ENCODE data around the gene TMEM107.
"Not testable (repeated sequence)": the region's sequence is repeated elsewhere in the genome, so short reads cannot be mapped to it uniquely, and the experiment has no call there.

TMEM107 gene

GRCh38 chr17:8189041-8189710, 13.0 kb upstream of the TMEM107 start:
- peak; percentile 31 for DNase-seq

GRCh38 chr17:8188263-8188839, 12.2 kb upstream of the TMEM107 start:
- DNase-seq: no peak

DNA sequence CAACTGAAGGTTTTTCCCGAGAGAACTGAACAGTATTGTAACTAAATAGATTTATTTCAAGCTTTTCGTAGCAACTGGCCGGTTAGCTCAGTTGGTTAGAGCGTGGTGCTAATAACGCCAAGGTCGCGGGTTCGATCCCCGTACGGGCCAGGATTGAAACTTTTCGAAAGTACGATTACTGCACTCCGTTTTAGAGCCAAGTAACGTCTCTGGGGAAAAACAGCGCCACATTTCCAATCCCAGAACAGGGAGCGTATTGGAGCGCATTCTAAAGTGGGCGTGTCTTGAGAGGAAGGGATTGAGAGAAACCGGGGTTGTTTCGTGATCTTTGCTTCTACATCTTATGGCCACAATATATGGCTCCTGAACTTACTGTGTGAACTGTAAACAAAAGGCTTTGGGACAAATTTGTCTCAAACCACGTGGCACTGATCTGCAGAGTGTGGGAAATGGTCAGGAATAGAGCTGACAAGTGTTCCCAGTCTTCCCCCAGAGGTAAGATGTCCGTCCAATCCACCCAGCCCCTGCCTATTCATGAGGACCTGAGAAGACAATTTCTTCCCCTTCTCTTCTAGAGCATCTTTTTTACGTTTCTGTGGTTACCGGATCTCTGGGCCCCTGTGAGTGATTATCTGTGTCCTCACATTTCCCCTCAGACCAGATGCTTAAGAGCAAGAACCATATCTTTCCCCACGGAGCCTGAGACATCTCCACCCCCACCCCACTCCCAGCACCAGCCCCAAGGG, 11.5 kb upstream of the TMEM107 start:
- DNase-seq: peak; percentile 83

DNA sequence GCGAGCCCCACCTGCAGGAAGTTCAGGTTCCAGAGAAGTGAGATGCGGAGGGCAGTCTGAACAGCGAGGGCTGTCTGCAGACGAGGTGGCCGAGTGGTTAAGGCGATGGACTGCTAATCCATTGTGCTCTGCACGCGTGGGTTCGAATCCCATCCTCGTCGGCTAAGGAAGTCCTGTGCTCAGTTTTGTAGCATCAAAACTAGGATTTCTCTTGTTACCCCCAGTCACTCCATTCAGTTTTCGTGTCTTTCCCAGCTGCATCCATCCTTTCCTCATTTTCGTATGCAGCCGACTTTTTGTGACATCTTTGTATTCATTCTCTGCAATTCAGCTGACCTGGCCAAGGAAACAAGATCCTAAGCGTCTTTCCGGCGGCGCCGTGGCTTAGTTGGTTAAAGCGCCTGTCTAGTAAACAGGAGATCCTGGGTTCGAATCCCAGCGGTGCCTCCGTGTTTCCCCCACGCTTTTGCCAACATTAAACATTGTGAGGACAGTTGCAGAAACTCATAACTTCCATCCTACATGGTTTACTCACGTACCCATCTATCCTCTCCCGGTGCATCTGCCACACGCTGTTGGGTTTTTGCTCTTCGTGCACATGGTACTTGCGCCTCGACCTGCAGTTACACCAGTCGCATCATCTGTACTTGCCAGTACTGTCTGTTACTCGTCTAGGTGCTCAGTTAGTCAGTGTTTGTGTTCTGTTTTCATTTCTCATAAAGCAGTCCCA, 10.8 kb upstream of the TMEM107 start:
- peak; percentile 86 for DNase-seq

GRCh38 chr17:8186446-8186786, 10.2 kb upstream of the TMEM107 start:
- DNase-seq: no peak

GRCh38 chr17:8185582-8186445, 9.6 kb upstream of the TMEM107 start:
- DNase-seq: peak; percentile 76

DNA sequence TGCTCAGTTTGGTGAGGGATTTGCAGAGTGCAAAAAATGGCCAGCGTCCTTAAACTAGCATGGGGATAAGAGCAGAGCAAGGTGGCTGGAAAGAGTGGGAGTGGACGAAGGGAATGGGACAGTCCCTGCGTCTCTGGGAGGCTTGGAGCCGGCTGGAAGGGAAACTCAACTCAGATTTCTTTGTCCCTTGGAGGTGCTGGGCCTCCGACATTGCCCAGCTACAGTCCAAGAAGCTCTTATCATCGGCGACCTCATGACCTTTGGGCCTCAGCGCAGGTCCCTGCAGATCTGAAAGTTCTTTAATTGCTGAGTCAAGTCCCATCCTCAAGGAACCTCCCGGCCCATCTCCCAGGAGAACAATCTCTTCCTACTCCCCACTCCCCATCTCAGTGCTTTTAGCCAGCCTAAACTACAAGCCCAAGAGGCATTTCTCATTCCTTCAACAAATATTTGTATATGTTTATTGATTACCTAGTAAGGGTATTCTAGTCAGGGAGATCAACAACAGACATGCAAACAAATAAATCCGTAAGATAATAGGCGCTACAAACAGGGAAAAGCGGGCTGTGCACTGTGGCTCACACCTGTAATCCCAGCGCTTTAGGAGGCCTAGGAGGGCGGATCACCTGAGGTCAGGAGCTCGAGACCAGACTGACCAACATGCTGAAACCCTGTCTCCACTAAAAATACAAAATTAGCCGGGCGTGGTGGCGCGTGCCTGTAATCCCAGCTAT, 985 bp upstream of the TMEM107 start:
- DNase-seq: no peak

- no peak for DNase-seq
Observed at GRCh38 chr17:8175795-8176196, 384 bp downstream of the TMEM107 start.

- no peak for DNase-seq
Observed at GRCh38 chr17:8173871-8174322, 2.3 kb downstream of the TMEM107 start.

DNA sequence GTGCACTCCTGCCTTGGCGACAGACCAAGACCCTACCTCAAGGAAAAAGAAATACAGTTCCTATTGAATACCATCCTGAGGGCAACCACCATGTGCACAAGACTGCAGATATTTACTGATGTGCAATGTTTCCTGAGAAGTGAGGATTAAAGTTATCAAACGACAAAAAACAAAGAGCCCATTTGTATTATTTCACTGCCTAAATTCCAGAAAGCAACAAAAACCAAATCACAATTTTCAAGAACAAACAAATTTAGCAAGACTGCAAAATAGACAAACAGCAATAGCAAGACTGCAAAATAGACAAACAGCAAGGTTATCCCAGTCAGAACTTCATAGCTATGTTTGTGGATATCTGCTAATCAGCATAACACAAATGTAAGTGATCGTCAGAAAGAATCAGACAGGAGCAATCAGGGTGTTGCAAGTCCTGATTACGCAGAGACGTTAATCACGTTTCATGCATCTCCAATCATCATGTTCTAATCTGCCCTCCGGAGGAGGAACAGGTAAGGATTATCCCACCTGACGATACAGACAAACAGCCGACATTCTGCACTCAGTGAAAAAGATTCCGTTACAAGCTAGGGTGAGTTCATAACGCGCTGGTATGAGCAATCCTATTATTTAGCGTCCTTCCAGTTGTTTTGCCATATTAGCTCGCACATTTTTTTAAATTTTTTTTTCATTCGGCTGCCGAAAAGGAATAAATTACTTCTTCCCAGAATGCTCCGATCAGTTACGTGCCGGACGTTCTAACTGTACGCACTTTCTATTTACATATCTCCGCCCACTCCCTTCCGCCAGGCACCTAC, 2.9 kb downstream of the TMEM107 start:
- peak; percentile 83 for DNase-seq

GRCh38 chr17:8170186-8170585, 6.0 kb downstream of the TMEM107 start:
- DNase-seq: not testable (repeated sequence)

- no peak for DNase-seq
Observed at GRCh38 chr17:8167526-8167925, 8.7 kb downstream of the TMEM107 start.

DNA sequence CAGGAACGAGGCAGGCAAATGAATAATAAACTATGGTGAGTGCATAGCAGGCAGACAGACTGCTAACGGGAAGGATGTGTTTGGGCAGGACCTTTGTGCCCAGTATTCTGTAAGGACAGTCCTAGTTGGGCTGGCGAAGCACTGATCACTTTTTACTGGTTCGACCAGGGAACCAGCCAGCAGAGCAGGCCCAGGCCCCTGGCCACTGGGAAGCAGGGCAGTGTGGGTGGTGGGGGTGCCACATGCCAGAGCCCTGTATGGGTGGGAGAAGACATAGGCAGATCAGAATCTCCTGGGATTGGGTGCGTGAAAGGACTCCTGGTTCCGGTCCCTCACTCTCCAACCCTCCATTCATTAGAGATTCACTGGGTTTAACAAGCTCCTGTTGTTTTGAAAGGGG, 9.4 kb downstream of the TMEM107 start:
- DNase-seq: no peak

- DNase-seq: no peak
Observed at GRCh38 chr17:8164815-8165131, 11.4 kb downstream of the TMEM107 start.

- DNase-seq: peak; percentile 68
Observed at GRCh38 chr17:8163978-8164814, 12.0 kb downstream of the TMEM107 start.

DNA sequence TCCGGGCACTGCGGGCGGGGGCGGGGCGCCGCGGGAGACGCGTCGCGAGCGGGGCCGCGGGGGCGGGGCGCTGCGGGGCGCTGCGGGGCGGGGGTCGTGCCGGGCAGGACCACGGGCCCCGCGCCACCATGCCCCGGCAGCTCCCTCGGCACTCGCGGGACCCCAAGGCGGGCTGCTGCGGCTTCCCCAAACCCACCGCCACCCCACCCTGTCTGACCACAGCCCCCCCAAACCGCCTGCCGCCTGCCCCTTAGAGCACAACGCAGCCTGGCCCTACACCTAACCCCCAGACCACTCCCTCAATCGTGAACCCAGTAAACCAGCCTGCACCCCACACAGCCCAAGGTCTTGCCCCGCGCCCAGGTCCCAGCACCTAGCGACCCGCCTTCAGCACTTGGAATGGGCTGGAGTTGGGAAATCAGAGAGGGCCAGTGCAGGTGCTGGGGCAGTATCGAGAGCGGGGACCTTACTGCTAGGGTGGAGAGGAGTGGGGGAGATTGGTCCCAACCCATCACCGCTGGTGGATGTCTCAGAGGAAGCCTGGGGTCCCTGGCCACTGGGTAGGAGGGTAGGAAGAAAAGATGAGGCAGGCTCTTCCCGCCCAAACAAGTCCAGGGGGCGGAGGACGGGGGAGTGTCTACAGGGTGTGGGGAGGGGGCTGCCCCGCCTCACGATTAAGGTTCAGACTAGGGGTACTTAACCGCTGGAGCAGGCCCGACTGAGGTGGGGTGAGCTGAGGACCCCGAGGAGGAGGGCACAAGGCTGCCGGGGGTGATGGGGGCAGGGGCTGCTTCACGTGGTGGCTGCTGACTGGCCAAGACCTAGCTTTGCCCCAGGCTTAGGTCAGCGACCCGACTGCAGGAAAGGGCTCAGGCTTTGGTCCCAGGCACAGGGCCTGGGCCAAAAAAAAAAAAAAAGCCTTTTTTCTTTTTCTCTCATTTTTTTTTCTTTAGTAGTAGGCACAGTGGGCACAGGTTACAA, 12.9 kb downstream of the TMEM107 start:
- DNase-seq: no peak

DNA sequence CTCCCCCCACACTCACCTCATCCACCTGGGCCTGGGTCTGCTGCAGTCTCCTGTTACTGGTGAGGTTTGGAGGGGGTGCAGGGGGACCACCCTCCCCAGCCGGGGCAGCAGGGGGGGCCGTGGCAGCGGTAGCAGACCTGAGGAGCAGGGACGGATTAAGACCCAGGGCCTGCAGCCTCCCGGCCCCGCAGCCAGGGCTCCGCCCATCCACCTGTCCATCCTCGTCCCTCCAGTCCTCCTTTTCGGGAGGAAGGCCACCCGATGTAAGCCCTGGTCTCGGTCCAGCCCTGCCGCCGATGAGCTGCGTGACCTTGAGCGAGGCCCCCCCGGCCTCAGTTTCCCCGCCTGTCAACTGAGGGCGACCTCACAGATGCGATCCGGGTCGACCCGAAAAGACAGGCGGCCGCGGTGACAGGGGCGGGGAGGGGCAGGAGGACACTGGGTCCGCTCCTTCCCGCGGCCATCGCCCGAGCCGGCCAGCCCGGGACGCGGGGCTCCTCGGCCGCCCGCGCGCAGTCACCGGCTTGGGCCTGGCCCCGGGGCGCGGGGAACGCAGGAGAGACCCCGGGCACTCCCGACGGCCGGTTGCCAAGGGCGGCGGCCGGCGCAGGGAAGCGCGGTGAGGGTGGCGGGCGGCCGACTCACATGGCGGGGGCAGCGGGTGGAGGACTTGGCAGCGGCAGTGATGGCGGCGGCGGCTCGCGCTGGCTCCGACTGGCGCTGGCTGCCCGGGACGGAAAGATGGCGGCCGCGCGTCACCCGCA, 13.8 kb downstream of the TMEM107 start, which contains the start of gene VAMP2:
VAMP2 (minus strand) TSS at position 716 of the 764 bp plus-strand sequence; CDS start at position 647, 69 bp downstream.
- peak; percentile 79 for DNase-seq
